Left ventricle myocardium superior (tissue), 1 donor: ENCODE measurements around the gene CBL. TPM values are rescaled to one million over a fixed set of nuclear protein-coding genes. Genes with fewer than 3 reads are reported as not detected.

ENCODE experiments used
- ATAC-seq: fragments of 200-7000 bp; cut with Tn5 transposase; one replicate; pipeline ENCODE4 v1.9.1; 2020; ENCODE audit warnings: mild to moderate bottlenecking, moderate library complexity
- DNase-seq: peaks from one replicate; pipeline ENCODE4 v3.0.0-alpha.2; 2020
- intact Hi-C: fragments of 100-400 bp; cut with micrococcal nuclease; formaldehyde crosslinking; loops from one replicate; pipeline ENCODE4 v1.11.0; 2022
- total RNA-seq: library from RNA; stranded (reverse); fragmentation: NEBNext Ultra II Directional; extraction: Animal tissue kit (Norgen Biotek cat#: 25700); gene quantifications from one replicate; pipeline ENCODE4 v1.2.1, GENCODE V29; 2021
- donor health status: DM: no; HTN: yes; CAD: no; lungs with severe emphysema.

Gene CBL
- total RNA-seq, 1 donor from 2014 or later: 7.1 TPM

GRCh38 chr11:119251114-119251513 lies 45.0 kb downstream of the CBL start:
- DNase-seq (no peak), ATAC-seq (no peak)
- intact Hi-C loops: no loop called here

GRCh38 chr11:119254239-119254638 lies 48.1 kb downstream of the CBL start:
- DNase-seq (no peak), ATAC-seq (no peak)
- intact Hi-C loops: no loop called here

GRCh38 chr11:119258180-119258579 lies 52.0 kb downstream of the CBL start:
- intact Hi-C loops: no loop called here
- no peak for ATAC-seq
- no peak for DNase-seq

DNA sequence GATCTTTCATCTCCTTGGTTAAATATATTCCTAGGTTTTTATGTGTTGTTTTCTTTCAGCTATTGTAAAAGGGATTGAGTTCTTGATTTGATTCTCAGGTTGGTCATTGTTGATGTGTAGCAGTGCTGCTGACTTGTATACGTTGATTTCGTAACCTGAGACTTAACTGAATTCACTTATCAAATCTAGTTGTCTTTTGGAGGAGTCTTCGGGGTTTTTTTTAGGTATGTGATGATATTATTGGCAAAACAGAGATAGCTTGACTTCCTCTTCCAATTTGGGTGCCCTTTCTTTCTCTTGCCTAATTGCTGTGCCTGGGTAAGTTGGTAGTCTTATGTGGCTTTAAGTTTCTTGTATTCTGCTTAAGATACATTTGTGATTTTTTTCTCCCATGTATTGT lies 52.8 kb downstream of the CBL start:
- intact Hi-C loops: no loop called here
- no peak for DNase-seq
- no peak for ATAC-seq

GRCh38 chr11:119262668-119263351 lies 56.7 kb downstream of the CBL start:
- ATAC-seq (peak; percentile 38), DNase-seq (no peak)
- intact Hi-C loops: no loop called here

GRCh38 chr11:119263352-119263940 lies 57.3 kb downstream of the CBL start:
- intact Hi-C loops: no loop called here
- ATAC-seq (peak; percentile 74), DNase-seq (no peak)

DNA sequence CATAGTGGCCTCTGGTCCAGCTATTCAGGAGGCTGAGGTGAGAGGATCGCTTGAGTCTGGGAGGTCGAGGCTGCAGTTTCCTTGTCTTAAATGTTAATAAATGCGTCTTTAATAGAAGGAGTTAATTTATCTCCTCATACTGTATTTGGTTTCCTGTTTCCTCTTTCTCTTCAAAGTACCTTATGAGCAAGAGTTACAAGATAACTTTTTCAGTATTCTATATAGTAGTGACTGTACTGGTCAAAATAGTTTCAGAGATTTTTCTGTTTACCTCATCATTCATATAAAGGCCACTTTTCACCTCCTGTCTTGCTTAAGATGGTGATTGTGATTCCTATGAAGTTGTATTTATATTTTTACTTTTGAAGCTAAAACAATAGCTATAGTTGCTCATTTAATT lies 59.9 kb downstream of the CBL start:
- intact Hi-C loops: no loop called here
- ATAC-seq: no peak
- no peak for DNase-seq

DNA sequence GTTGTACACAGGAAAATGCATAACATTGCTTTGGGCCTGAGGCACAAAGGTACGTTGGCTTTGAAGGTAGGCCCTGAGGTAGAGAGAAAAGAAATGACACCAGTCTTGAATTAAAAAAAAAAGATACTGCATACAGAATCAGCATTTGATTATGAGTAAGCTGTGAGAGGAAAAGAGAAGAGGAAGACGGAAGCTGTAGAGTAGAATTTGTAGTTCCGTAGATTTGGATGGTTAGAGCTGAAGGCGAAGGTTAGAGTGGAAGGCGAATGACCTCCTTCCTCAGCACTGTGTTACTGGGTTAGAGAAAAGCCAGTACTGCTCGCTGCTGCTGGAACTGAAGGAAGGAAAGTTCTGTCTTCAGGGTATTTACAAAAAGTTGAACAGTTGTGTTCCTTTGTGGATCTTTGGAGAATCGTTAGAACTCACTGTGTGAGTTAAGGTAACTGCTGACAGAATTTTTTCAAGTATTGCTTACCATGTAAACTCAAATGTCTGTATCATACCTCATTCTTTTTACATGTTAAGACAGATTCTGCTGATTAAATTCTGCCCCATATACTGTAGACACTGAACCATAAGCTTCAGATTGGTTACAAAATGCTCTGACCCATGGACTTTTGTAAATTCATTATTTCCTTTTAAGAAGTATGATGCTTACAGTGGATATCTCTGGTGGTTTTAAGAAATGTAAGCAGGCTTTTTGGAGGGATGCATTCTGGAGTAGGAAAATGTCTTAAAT lies 60.5 kb downstream of the CBL start:
- no peak for ATAC-seq
- intact Hi-C loops: no loop called here
- no peak for DNase-seq

DNA sequence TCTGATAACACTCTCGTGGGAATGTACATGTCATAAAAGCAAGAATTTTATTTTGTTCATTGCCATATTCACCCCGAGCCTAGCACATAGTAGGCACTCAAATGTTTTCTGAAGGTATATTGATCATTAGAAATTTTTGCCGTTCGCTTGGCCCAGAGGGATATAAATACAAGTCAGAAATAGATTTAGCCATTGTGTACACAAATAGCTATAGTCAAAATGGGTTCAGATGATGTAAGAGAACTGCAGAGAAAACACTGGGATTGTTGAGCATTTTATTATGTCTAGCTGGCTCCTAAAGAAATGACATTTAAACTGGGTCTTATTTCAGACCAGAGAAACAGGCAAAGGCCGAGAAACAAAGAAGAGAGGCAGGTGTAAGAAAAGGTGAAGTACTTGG lies 61.5 kb downstream of the CBL start:
- ATAC-seq (no peak), DNase-seq (no peak)
- intact Hi-C loops: no loop called here

DNA sequence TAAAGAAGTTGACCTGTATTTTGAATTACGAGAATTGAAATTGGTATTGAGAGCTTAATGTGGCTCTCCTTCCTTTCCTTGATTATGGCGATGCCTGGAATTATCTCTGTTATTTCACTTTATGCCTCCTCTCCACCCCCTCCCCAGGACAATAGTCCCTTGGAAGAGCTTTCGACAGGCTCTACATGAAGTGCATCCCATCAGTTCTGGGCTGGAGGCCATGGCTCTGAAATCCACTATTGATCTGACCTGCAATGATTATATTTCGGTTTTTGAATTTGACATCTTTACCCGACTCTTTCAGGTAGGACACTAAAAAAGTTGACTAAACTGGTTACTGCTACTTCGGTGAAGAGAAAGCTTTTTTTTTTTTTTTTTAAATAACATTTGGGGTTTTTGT lies 67.6 kb downstream of the CBL start:
- intact Hi-C loops: no loop called here
- ATAC-seq (no peak), DNase-seq (no peak)

- intact Hi-C loops: no loop called here
- ATAC-seq (no peak), DNase-seq (no peak)
Observed at GRCh38 chr11:119277660-119278059, 71.5 kb downstream of the CBL start.

DNA sequence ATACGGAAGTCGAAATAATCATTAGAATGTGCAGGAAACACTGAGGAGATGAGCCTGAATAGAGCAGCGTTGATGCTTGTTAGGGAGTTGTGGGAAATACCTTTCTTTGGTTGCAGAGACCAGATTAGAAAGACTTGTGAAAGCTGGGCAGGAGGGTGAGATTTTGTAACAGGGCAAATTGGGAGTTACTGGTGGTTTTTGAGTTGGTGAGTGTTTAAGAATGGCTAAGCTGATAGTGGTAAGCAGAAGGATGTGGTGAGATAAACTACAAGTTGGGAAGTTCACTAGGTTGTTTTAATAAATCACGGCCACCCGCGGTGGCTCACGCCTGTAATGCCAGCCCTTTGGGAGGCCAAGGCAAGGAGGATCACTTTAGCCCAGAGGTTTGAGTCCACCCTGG lies 76.4 kb downstream of the CBL start:
- intact Hi-C loops: loop anchor here (5.0 kb wide), 1 partner anchor 75 kb away; the partner anchor contains the start of gene CBL

DNA sequence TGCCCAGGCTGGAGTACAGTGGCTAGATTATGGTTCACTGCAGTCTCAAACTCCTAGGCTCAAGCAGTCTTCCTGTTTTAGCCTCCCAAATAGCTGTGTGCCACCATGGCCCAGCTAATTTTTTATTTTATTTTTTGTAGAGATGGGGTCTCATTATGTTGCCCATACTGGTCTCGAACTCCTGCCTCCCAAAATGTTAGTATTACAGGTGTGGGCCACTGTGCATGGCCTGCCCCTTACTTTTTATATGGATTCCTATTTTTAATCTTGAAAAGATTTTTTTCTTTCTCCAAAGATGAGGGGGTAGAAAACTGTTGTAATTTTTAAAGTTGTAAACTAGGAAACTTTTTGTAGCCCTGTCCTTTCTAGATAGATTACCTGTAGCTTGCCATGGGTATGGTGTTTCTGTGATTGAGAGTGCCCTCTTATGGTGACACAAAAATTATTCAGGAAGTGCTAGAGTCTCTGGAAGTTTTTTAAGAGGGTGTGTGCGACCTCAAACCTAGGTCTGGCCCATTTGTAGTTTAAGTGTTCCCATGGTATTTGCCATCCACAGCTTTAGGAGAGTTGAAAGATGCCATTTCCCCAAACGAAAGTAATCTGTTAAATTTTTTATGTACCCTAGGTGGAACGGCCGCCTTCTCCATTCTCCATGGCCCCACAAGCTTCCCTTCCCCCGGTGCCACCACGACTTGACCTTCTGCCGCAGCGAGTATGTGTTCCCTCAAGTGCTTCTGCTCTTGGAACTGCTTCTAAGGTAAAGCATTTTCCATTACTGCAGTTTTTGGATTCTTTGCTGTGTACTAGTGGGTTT lies 78.4 kb downstream of the CBL start:
- intact Hi-C loops: loop anchor here (5.0 kb wide), 1 partner anchor 77 kb away; the partner anchor contains the start of gene CBL
- DNase-seq (no peak), ATAC-seq (peak; percentile 67)

More for the DNA sequence above, 76.4 kb downstream of the CBL start:
- DNase-seq (no peak), ATAC-seq (no peak)

DNA sequence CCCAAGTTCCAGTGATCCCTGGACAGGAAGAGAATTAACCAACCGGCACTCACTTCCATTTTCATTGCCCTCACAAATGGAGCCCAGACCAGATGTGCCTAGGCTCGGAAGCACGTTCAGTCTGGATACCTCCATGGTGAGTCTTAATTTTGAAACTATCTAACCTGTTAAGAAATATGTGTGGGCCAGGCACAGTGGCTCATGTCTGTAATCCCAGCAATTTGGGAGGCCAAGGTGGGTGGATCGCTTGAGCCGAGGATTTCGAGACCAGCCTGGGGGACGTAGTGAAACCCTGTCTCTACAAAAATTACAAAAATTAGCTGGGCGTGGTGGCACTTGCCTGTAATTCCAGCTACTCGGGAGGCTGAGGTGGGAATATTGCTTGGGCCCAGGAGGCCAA lies 79.3 kb downstream of the CBL start:
- intact Hi-C loops: no loop called here
- DNase-seq (no peak), ATAC-seq (no peak)

GRCh38 chr11:119288219-119288618 lies 82.1 kb downstream of the CBL start:
- ATAC-seq: no peak
- intact Hi-C loops: no loop called here
- no peak for DNase-seq

GRCh38 chr11:119290894-119291497 lies 84.9 kb downstream of the CBL start:
- ATAC-seq (no peak), DNase-seq (no peak)

DNA sequence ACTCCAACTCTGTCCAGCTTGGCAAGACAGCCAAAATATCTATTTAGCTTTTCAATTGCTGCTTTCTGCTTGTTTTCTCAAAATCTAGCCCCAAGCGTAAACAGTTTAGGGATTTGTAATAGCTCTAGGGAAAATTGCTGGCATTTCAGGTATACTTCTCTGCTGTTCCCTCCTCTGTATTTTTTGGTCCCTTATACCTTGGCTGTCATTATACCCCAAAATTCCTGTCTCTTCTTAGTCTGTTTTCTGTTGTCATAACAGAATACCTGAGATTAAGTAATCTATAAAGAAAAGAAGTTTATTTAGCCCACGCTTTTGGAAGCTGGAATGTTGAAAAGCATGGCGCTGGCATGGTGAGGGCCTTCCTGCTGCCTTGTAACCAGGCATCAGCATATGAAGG lies 87.3 kb downstream of the CBL start:
- ATAC-seq (no peak), DNase-seq (no peak)
- intact Hi-C loops: no loop called here

More at GRCh38 chr11:119290894-119291497, 84.9 kb downstream of the CBL start:
- intact Hi-C loops: no loop called here

DNA sequence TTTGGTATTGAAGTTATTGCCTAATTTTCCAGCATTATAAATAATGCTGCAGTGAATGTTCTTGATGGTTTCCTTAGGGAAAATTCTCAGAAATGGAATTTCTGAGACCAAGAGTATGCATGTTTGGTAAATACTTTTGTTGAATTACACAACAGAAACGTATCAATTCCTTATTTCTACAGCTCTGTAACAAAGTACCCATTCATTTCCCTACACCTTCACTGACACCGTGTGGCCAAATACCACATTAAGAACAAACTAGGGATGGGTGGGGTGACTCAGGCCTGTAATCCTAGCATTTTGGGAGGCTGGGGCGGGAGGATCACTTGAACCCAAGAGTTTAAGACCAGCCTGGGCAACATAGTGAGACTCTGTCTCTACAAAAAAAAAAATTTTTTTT lies 89.0 kb downstream of the CBL start:
- ATAC-seq (no peak), DNase-seq (no peak)
- intact Hi-C loops: no loop called here

- intact Hi-C loops: no loop called here
- ATAC-seq: no peak
Observed at GRCh38 chr11:119297938-119298337, 91.8 kb downstream of the CBL start.

More at GRCh38 chr11:119297938-119298337, 91.8 kb downstream of the CBL start:
- no peak for DNase-seq
